Keratinocyte (primary cell): ENCODE measurements around the gene FXYD1. TPM values are rescaled to one million over a fixed set of nuclear protein-coding genes. Genes with fewer than 3 reads are reported as not detected.

ENCODE experiments used
- DNase-seq: peaks from one replicate; pipeline ENCODE4 v3.0.0-alpha.2; 2011; ENCODE audit warnings: low read depth, missing footprints, low spot score
- FAIRE-seq: peaks from 2 replicates; lab custom pipeline; 2011; peaks lifted over from hg19 to GRCh38; lab: Jason Lieb, UNC
- H2AFZ ChIP-seq: 2 replicates; pipeline ENCODE4 v1.6.0; 2012; ENCODE audit warnings: low read length, control low read depth, inconsistent platforms; ENCODE audit not compliant: control insufficient read depth
- H3K27ac ChIP-seq: 2 replicates; pipeline ENCODE4 v1.5.1; 2011; ENCODE audit warnings: low read length; ENCODE audit not compliant: control insufficient read depth, insufficient read depth
- H3K27me3 ChIP-seq: 3 replicates; pipeline ENCODE4 v1.6.0; 2011; ENCODE audit warnings: low read length; ENCODE audit not compliant: control insufficient read depth, insufficient read depth; ENCODE audit errors: extremely low read depth
- H3K36me3 ChIP-seq, 2 experiments: 2 replicates in 1 of 2; 3 replicates in 1 of 2; pipeline ENCODE4 v1.5.1; 2011; ENCODE audit warnings: low read length in 2 of 2, mild to moderate bottlenecking in 1 of 2; ENCODE audit not compliant: control insufficient read depth in 2 of 2, insufficient read depth in 2 of 2; ENCODE audit errors: extremely low read depth in 1 of 2
- H3K4me1 ChIP-seq: 3 replicates; pipeline ENCODE4 v1.5.1; 2011; ENCODE audit warnings: low read length; ENCODE audit not compliant: control insufficient read depth, insufficient read depth; ENCODE audit errors: extremely low read depth
- H3K4me2 ChIP-seq: 3 replicates; pipeline ENCODE4 v1.6.0; 2011; ENCODE audit warnings: low read depth, low read length; ENCODE audit not compliant: control insufficient read depth, insufficient read depth; ENCODE audit errors: extremely low read depth
- H3K4me3 ChIP-seq, 3 experiments: fragments of 200-600 bp in 1 of 3; sonication (generic) in 1 of 3; 2 replicates in 2 of 3; 3 replicates in 1 of 3; pipeline ENCODE4 v1.5.1; 2011 to 2016; ENCODE audit warnings: low read length in 3 of 3, mild to moderate bottlenecking in 3 of 3, control low read depth in 2 of 3, inconsistent platforms in 1 of 3, low read depth in 1 of 3, mixed read lengths in 1 of 3, mixed run types in 1 of 3, moderate library complexity in 1 of 3; ENCODE audit not compliant: control insufficient read depth in 2 of 3, insufficient read depth in 2 of 3; ENCODE audit errors: extremely low read depth in 1 of 3
- H3K79me2 ChIP-seq: 2 replicates; pipeline ENCODE4 v1.6.0; 2012; ENCODE audit warnings: low read length; ENCODE audit not compliant: control insufficient read depth, insufficient read depth
- H3K9ac ChIP-seq: 3 replicates; pipeline ENCODE4 v1.6.0; 2011; ENCODE audit warnings: low read length; ENCODE audit not compliant: control insufficient read depth, insufficient read depth; ENCODE audit errors: extremely low read depth
- H3K9me1 ChIP-seq: 3 replicates; pipeline ENCODE4 v1.6.0; 2011; ENCODE audit warnings: low read length; ENCODE audit not compliant: control insufficient read depth, insufficient read depth; ENCODE audit errors: extremely low read depth
- H3K9me3 ChIP-seq: 2 replicates; pipeline ENCODE4 v1.5.1; 2012; ENCODE audit warnings: low read depth, low read length; ENCODE audit not compliant: control insufficient read depth
- H4K20me1 ChIP-seq: 3 replicates; pipeline ENCODE4 v1.6.0; 2011; ENCODE audit warnings: low read length; ENCODE audit not compliant: control insufficient read depth, insufficient read depth; ENCODE audit errors: extremely low read depth
- CTCF ChIP-seq, 3 experiments: IDR thresholded peaks in 1 of 3; conservative IDR thresholded peaks in 1 of 3; optimal IDR thresholded peaks in 1 of 3; 2 replicates in 2 of 3; 3 replicates in 1 of 3; pipeline versions ENCODE3 to v1.5.1; 2011; ENCODE audit warnings: low read length in 3 of 3, mild to moderate bottlenecking in 3 of 3, moderate library complexity in 2 of 3, control low read depth in 1 of 3, inconsistent platforms in 1 of 3; ENCODE audit not compliant: insufficient read depth in 2 of 3; ENCODE audit errors: extremely low read depth in 1 of 3
- EZH2 ChIP-seq: IDR thresholded peaks from one replicate; pipeline ENCODE4 v1.6.1; 2012; ENCODE audit warnings: inconsistent platforms, mild to moderate bottlenecking, low read length, moderate library complexity
- dilution Hi-C: fragments of 300-500 bp; cut with MboI; formaldehyde crosslinking; loops from one replicate; pipeline ENCODE4 v1.7.0; 2020; ENCODE audit warnings: low sequenced_read_pairs; ENCODE audit not compliant: extremely low pct_ligation_motif_present
- polyA plus RNA-seq, 5 experiments: library from polyadenylated mRNA; depleted of rRNA in 3 of 5; stranded (reverse) in 3 of 5; stranded (forward) in 1 of 5; unstranded in 1 of 5; fragments of >200 nt; gene quantifications; 1 replicate in 1 of 5; 2 replicates in 3 of 5; 3 replicates in 1 of 5; pipeline versions ENCODE4 v1.2.1 to v1.2.3, GENCODE V29; 2011 to 2012; ENCODE audit warnings: missing spikeins in 2 of 5, low read depth in 1 of 5, low replicate concordance in 1 of 5

The FXYD1 gene
- polyA plus RNA-seq, 1 donor (not counting 4 experiments of a cell fraction or from before 2014, with no cell fraction given): 0.14 TPM

DNA sequence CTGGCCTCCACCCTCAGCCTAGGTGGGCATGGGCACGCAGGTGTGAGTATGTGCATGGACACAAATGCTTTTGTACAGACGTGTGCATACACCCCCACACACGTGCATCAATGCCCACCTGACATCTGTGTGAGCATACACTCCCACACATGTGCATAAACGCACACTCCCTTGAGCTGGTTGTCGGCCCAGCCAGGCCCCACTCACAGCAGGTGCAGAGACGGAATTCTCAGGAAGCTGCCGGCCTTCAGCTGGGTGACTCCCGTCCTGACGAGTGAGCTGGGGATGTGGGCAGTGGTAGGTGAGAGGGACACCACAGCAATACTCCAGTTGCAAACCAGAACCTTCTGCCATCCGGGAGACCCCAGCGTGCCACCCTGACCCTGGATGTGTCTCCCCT is 4.8 kb upstream of the FXYD1 start:
- H3K27ac ChIP-seq: no peak overlapping the region
- H3K36me3 ChIP-seq: no peaks in the 10 kb centered on the region
- TF ChIP-seq EZH2 (no peak), CTCF (optimal IDR thresholded peaks at IDR 0.05 in 1 of 3, IDR thresholded peaks at IDR 0.05 in 1 of 3, conservative IDR thresholded peaks at IDR 0.05 in 1 of 3; ENCODE audit: extremely low read depth in 1 of 3, insufficient read depth in 2 of 3, low read length in 3 of 3) (no peak)
- H3K4me3 ChIP-seq: no peak overlapping the region
- H3K4me1 ChIP-seq: peaks cover 6% of the 10 kb centered on the region
- no peaks in the 10 kb centered on the region for H3K9me1 ChIP-seq
- no peaks in the 10 kb centered on the region for H3K27me3 ChIP-seq
- dilution Hi-C loops: no loop called here
- no peak overlapping the region for H2AFZ ChIP-seq
- H3K9ac ChIP-seq: no peak overlapping the region
- H3K9me3 ChIP-seq: no peaks in the 10 kb centered on the region
- no peak for FAIRE-seq
- H4K20me1 ChIP-seq: no peaks in the 10 kb centered on the region
- no peaks in the 10 kb centered on the region for H3K79me2 ChIP-seq
- H3K4me2 ChIP-seq: no peak overlapping the region
- no peak for DNase-seq

DNA sequence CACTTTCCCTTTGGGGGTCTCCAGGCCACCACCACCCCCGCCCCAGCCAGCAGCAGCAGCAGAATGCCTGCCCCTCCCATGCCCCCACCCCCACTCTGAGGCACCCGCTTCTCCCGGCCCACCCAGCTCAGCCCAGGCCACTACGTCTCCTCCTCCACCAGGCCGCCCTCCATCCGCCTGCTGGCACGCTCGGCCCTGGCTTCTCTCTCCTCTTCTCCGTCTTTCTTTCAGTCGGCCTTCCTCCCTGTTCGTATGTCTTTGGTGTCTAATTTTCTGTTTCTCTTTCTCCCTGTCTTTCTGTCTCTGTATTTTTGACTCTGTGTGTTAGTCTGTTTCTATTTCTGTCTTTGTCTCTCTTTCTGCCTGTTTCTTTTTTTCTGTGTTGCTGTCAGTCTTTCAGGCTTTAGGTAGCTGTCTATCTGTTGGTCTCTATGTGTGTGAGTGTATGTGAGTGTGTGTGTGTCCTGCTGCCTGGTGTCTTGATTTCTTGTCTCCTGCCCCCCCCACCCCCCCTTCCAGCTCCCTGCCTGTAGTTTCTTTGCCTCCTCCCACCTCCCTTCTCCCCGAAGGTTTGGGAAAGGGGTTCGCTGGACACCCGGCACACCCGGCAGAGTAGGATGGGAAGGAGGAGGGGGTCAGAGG is 3.9 kb upstream of the FXYD1 start, which contains the start of gene LGI4:
LGI4 (minus strand) TSS at position 459 of the 642 bp plus-strand sequence; CDS start at position 80, 379 bp downstream.
- Histone ChIP-seq H3K36me3 (no peaks in the 10 kb centered on the region), H3K79me2 (no peaks in the 10 kb centered on the region), H3K9me1 (no peaks in the 10 kb centered on the region), H3K4me1 (peaks cover 6% of the 10 kb centered on the region), H3K27me3 (no peaks in the 10 kb centered on the region), H2AFZ (no peak within 1 kb of the TSS), H4K20me1 (no peaks in the 10 kb centered on the region), H3K27ac (no peak within 1 kb of the TSS), H3K4me3 (no peak within 1 kb of the TSS), H3K4me2 (no peak within 1 kb of the TSS), H3K9me3 (no peaks in the 10 kb centered on the region), H3K9ac (no peak within 1 kb of the TSS)
- dilution Hi-C loops: no loop called here
- DNase-seq (no peak), FAIRE-seq (no peak)
- no peak for TF ChIP-seq CTCF (optimal IDR thresholded peaks at IDR 0.05 in 1 of 3, IDR thresholded peaks at IDR 0.05 in 1 of 3, conservative IDR thresholded peaks at IDR 0.05 in 1 of 3; ENCODE audit: extremely low read depth in 1 of 3, insufficient read depth in 2 of 3, low read length in 3 of 3)
- TF ChIP-seq EZH2: no peak
